Stimulated activated CD4-positive, alpha-beta T cell treated with anti-CD3 and anti-CD28 coated beads, Interleukin-2, amount 100 ng/mL, for 24 hours (primary cell): ENCODE data around the gene PROSER1.
"Not testable (repeated sequence)": the region's sequence is repeated elsewhere in the genome, so short reads cannot be mapped to it uniquely, and the experiment has no call there.

Source experiments
- DNase-seq, 2 donors: peaks; one replicate each; pipeline ENCODE4 v3.0.0-alpha.2; 2020

PROSER1 gene

GRCh38 chr13:39023761-39024160 is 14.1 kb downstream of the PROSER1 start:
- DNase-seq: no peak

- DNase-seq: no peak
Observed at GRCh38 chr13:39023316-39023715, 14.6 kb downstream of the PROSER1 start.

GRCh38 chr13:39020853-39021462 is 16.9 kb downstream of the PROSER1 start:
- DNase-seq: no peak

GRCh38 chr13:39016787-39017186 is 21.1 kb downstream of the PROSER1 start:
- peak in 1 of 2 donors; percentile 8 for DNase-seq

GRCh38 chr13:39016087-39016486 is 21.8 kb downstream of the PROSER1 start:
- DNase-seq: no peak

- no peak for DNase-seq
Observed at GRCh38 chr13:39013462-39013861, 24.4 kb downstream of the PROSER1 start.

- DNase-seq: no peak
Observed at GRCh38 chr13:39012608-39013007, 25.3 kb downstream of the PROSER1 start.

GRCh38 chr13:39006371-39007111 is 31.3 kb downstream of the PROSER1 start:
- DNase-seq: not testable (repeated sequence)

- DNase-seq: no peak
Observed at GRCh38 chr13:38998739-38999138, 39.1 kb downstream of the PROSER1 start.

DNA sequence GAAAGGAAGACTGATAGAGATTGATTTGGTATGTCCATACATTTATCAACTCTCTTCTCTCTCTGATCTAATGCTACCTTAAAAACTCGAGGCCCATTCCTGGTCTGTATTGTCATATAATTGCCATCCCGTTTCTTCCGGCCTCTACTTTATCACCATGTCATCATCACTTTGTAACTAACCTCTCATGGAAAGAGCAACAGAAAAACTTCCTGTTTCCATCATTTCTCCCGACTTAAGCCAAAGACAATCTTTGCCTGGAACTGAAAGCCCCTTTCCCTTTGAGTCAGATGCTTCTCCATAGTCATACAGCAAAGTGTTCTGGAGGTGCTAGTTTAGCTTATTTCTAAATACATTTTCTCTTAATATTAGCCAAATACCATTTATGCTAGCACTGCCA is 44.5 kb downstream of the PROSER1 start:
- DNase-seq: no peak

DNA sequence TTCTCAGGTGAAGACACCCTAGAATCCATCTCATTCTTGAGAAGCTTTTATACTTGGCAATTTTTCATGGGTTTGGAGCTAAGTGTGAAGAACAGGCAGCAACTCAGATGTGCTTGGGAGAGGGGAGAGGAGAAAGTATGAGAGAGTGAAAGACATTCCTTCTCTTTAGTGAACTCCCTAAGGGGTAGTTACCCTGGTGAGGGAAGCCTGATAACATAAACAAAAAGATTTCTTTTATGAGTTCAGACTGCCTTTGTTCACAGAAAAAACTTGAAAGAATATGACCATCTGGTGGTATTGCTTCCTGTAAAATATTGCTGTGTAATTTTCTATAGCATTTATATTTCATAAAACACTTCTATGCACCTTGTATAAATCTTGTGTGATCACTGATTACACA is 47.2 kb downstream of the PROSER1 start, which contains the start of gene STOML3:
Gene STOML3, minus strand, starts transcription at position 139 of the 400 bp plus-strand sequence. Its CDS starts 110 bp downstream, at position 29.
- no peak for DNase-seq

- DNase-seq: no peak
Observed at GRCh38 chr13:38981096-38981495, 56.8 kb downstream of the PROSER1 start.

GRCh38 chr13:38980750-38981078 is 57.2 kb downstream of the PROSER1 start:
- DNase-seq: no peak

- no peak for DNase-seq
Observed at GRCh38 chr13:38979891-38980749, 57.8 kb downstream of the PROSER1 start.

DNA sequence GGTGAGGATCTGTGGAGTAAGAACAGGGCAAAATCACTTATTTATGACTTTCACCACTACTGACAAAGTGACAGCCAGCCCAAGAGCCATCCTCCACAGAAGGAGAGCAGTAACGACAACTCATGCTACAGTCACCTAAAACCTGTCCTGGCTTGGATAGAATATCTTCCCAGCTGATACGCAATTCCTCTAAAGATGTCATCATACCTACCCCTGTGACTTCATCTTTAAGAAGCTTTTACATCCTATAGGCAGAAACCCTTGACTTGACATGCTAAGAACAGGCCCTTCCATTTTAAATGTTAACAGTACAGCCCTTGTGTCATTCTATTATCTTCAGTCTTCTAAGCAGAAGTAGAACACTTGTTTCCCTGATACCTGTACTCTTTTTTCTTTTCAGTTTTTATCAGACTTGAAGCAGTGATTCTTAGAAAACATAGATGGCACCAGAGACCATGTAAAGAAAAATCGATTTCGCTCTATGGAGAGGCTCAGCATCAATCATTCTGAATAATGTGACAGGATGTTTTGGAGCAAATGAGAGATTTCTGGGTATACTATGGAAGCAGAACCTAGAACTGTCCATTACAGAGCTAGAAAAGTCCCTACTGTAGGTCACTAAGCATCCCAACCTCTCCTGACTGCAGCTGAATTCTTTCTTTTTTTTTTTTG is 67.4 kb downstream of the PROSER1 start:
- no peak for DNase-seq

DNA sequence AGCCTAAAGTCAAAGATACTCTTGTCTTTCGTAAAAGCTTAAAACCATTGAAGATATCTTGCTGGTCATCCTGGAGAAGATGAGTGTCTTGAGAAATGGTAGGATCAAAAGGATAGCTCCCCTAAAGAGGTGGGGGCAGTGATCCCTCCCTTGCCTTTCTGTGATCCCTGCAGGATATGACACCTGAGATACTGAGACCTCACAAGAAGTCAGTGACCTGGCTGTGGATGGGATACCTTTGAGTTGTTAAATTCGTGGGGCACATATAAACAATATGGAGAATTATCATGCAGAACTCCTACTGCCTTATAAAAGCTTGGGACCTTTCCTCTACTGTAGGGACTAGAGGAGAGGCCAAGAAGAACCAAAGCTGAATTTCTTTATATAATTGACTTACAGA is 68.7 kb downstream of the PROSER1 start:
- DNase-seq: no peak

- DNase-seq: no peak
Observed at GRCh38 chr13:38967446-38967845, 70.4 kb downstream of the PROSER1 start.

DNA sequence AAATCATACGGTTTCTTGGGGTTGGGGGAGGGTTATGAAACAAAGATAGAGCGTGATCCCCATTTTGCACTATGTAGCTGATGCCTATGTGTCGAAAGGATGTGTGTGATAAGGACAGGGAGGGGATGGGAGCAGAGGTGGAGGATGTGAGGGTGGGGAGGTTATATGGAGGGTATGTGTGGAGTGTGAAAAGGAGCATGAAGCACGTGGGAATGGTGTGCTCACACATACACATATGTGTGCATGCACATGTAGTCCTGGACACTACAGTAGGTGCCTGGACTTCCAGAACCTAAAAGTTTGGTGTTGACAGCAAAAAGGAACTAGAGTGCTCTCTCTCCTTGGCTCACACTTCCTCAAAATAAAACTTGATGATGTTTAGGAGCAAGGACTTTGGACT is 72.6 kb downstream of the PROSER1 start:
- no peak for DNase-seq

- no peak for DNase-seq
Observed at GRCh38 chr13:38960175-38960574, 77.7 kb downstream of the PROSER1 start.
